CD14-positive monocyte (primary cell): ENCODE measurements around the gene ITGA3. TPM values are rescaled to one million over a fixed set of nuclear protein-coding genes. Genes with fewer than 3 reads are reported as not detected.
A peak's percentile ranks its signal among the peaks of the same experiment; 100 is the strongest.

Experiments used
- DNase-seq, 3 donors: peaks; one replicate each; pipeline ENCODE4 v3.0.0-alpha.2; 2011 to 2022
- H2AFZ ChIP-seq: 2 replicates; pipeline ENCODE4 v1.6.0; 2012; ENCODE audit warnings: mild to moderate bottlenecking, low read depth, low read length, inconsistent platforms; ENCODE audit not compliant: insufficient read depth, poor library complexity, severe bottlenecking
- H3K27ac ChIP-seq, 2 donors: 1 replicate in 1 of 2; 2 replicates in 1 of 2; pipeline ENCODE4 v1.5.1; 2012 to 2013; ENCODE audit warnings: low read length in 2 of 2, control low read depth in 1 of 2, inconsistent platforms in 1 of 2, low read depth in 1 of 2, mild to moderate bottlenecking in 1 of 2
- H3K27me3 ChIP-seq, 2 donors: one replicate each; pipeline versions ENCODE4 v1.6.0 to v1.6.1; 2011 to 2013; ENCODE audit warnings: low read length in 2 of 2; ENCODE audit not compliant: control insufficient read depth in 2 of 2, insufficient read depth in 2 of 2
- H3K36me3 ChIP-seq, 2 donors: replicated peaks in 1 of 2; 1 replicate in 1 of 2; 2 replicates in 1 of 2; pipeline versions ENCODE4 v1.5.1 to v1.6.1; 2012 to 2013; ENCODE audit warnings: low read length in 2 of 2, control low read depth in 1 of 2, inconsistent platforms in 1 of 2, mild to moderate bottlenecking in 1 of 2; ENCODE audit not compliant: insufficient read depth in 2 of 2, control insufficient read depth in 1 of 2
- H3K4me1 ChIP-seq, 2 donors: 1 replicate in 1 of 2; 2 replicates in 1 of 2; pipeline versions ENCODE4 v1.5.1 to v1.6.1; 2012 to 2013; ENCODE audit warnings: low read length in 2 of 2, control low read depth in 1 of 2, inconsistent platforms in 1 of 2, mild to moderate bottlenecking in 1 of 2, moderate library complexity in 1 of 2; ENCODE audit not compliant: insufficient read depth in 2 of 2, control insufficient read depth in 1 of 2
- H3K4me2 ChIP-seq: replicated peaks from 2 replicates; pipeline ENCODE3; 2012; ENCODE audit warnings: low read length, moderate library complexity, mild to moderate bottlenecking; ENCODE audit not compliant: poor library complexity, severe bottlenecking; ENCODE audit errors: extremely low read depth
- H3K4me3 ChIP-seq, 3 experiments: fragments of 200-600 bp in 1 of 3; sonication (generic) in 1 of 3; replicated peaks in 1 of 3; 1 replicate in 2 of 3; 2 replicates in 1 of 3; pipeline ENCODE4 v1.5.1; 2011 to 2013; ENCODE audit warnings: low read length in 3 of 3, mild to moderate bottlenecking in 3 of 3, control low read depth in 2 of 3, low read depth in 2 of 3, inconsistent platforms in 1 of 3, moderate library complexity in 1 of 3
- H3K79me2 ChIP-seq: 2 replicates; pipeline ENCODE4 v1.6.0; 2012; ENCODE audit warnings: mild to moderate bottlenecking, control low read depth, inconsistent platforms, low read length, moderate library complexity; ENCODE audit not compliant: insufficient read depth
- H3K9ac ChIP-seq: 2 replicates; pipeline ENCODE4 v1.6.0; 2017; ENCODE audit warnings: low read length, mild to moderate bottlenecking; ENCODE audit not compliant: insufficient read depth, poor library complexity, severe bottlenecking
- H3K9me3 ChIP-seq, 2 donors: replicated peaks in 1 of 2; 1 replicate in 1 of 2; 2 replicates in 1 of 2; pipeline versions ENCODE4 v1.5.1 to v1.6.1; 2012 to 2013; ENCODE audit warnings: low read length in 2 of 2, control low read depth in 1 of 2; ENCODE audit not compliant: control insufficient read depth in 1 of 2, insufficient read depth in 1 of 2
- H4K20me1 ChIP-seq: 2 replicates; pipeline ENCODE4 v1.6.0; 2012; ENCODE audit warnings: mild to moderate bottlenecking, low read length, control low read depth, moderate library complexity; ENCODE audit not compliant: insufficient read depth
- H3K27ac Mint-ChIP-seq, 7 donors: one replicate each; pipeline ENCODE4 v1.8.0; 2020; ENCODE audit warnings: mild to moderate bottlenecking in 7 of 7, mixed read lengths in 7 of 7, moderate library complexity in 6 of 7, inconsistent platforms in 2 of 7
- H3K27me3 Mint-ChIP-seq, 3 donors: one replicate each; pipeline ENCODE4 v1.8.0; 2021 to 2022; ENCODE audit warnings: low read depth in 3 of 3, mild to moderate bottlenecking in 3 of 3, mixed read lengths in 3 of 3, moderate library complexity in 3 of 3, inconsistent platforms in 1 of 3
- H3K36me3 Mint-ChIP-seq, 2 donors: one replicate each; pipeline ENCODE4 v1.8.0; 2020; ENCODE audit warnings: mixed read lengths in 2 of 2, inconsistent platforms in 1 of 2, mild to moderate bottlenecking in 1 of 2
- H3K4me1 Mint-ChIP-seq: one replicate; pipeline ENCODE4 v1.8.0; 2020; ENCODE audit warnings: mild to moderate bottlenecking, mixed read lengths
- H3K4me3 Mint-ChIP-seq, 2 donors: one replicate each; pipeline ENCODE4 v1.8.0; 2020; ENCODE audit warnings: mild to moderate bottlenecking in 2 of 2, mixed read lengths in 2 of 2, moderate library complexity in 1 of 2
- H3K9me3 Mint-ChIP-seq, 7 donors: one replicate each; pipeline ENCODE4 v1.8.0; 2020 to 2022; ENCODE audit warnings: mixed read lengths in 7 of 7, mild to moderate bottlenecking in 6 of 7, moderate library complexity in 6 of 7, inconsistent platforms in 2 of 7
- WGBS: methylation state at CpG from one replicate; pipeline ENCODE4 v1.1.5; 2013; ENCODE audit warnings: missing lambda C conversion rate; ENCODE audit not compliant: insufficient coverage; 5-methylcytosine and 5-hydroxymethylcytosine counted together
- intact Hi-C, 2 donors: fragments of 100-400 bp; cut with micrococcal nuclease; formaldehyde crosslinking; loops; one replicate each; pipeline versions ENCODE4 v1.15.0 to v1.15.1; 2023
- polyA plus RNA-seq, 3 donors: library from polyadenylated mRNA; depleted of rRNA in 1 of 3; unstranded in 2 of 3; stranded (reverse) in 1 of 3; fragments of 300-500 nt in 2 of 3; fragments of >200 nt in 1 of 3; fragmentation: Illumina TruSeq in 2 of 3; gene quantifications; 1 replicate in 2 of 3; 2 replicates in 1 of 3; pipeline ENCODE4 v1.2.3, GENCODE V29; 2012 to 2021
- TF ChIP-seq, protein P1 (sequence below): fragments of 200-600 bp; IDR thresholded peaks from one replicate; pipeline ENCODE4 v1.8.0; 2022; ENCODE audit warnings: antibody characterized with exemption, mild to moderate bottlenecking

Gene ITGA3
- polyA plus RNA-seq, 3 donors = 0.31 to 0.36 TPM; not detected in 1

DNA sequence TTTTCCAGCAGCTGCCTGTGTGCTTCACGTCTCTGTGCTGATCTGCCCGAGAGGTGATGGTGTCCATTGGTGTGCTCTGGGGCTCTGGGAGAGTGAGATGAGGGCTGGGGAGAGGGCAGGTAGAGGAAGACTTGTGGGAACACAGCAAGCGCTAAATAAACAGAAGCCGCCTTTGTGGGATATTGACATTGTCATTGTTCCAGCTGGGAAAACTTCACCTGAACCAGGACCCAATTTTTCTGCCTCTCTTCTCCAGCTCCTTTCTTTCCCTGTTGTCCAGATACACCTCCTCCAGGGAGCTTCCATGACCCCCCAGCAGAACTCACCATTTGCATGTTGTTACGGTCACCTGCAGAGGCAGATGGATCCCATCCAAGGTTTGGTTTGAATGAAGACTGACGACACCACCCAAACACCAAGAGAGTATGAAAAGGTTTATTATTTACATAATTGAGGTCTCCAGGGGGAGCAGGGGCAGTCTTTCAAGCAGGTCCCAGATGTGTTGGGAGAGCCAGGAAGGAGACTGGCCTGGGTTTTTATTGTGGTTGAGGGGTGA is 3.6 kb upstream of the ITGA3 start:
- WGBS = 100% methylated on average over 3 of the region's 6 CpGs
- H4K20me1 ChIP-seq = no peaks in the 10 kb centered on the region

DNA sequence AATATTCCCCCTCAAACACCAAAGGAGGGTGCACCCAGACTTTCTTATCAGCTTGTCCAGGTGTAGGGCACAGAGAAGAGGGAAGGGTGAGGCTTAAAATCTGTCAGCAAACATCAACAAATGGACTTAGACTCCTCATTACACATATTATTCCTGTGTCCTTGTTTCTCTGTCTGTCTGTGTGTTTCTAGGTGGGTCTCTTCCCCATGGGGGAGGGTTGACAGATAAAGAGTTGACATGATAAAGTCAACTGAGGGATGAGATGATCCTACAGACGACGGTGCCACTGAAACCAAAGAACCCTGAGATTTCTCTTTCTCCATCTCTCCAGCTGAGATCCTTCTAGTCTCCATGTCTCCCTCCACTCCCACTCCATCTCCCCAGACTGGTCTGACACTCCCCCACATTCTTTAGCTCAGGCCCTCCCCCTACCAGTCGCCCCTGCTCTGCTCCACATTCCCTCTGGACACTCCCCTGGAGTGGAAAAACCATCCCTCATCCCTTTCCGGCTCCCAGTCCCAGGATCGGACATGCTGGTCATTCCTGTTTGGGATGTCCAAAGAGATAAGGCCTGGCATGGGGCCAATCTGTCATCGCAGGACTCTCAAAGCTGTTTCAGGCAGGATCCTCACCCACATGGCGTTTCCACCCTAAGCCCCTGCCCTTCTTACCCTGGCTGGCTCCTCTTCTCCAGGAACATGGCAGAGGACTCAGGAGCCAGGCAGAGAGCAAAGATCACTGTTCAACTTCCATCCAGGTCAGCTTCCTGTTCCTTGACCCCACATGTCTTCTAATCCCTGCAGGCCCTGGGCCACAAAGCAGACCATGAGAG is 2.9 kb upstream of the ITGA3 start:
- H3K27ac Mint-ChIP-seq = no peak overlapping the region

More for the DNA sequence above, 3.6 kb upstream of the ITGA3 start:
- Mint-ChIP-seq H3K4me3 (peak overlapping the region in 1 of 2 donors; percentile 13), H3K27ac (no peak overlapping the region), H3K4me1 (peaks cover 26% of the 10 kb centered on the region), H3K9me3 (peaks cover 0 to 16% (median 5%) of the 10 kb centered on the region in 7 donors), H3K36me3 (peaks cover 0 to 2% of the 10 kb centered on the region in 2 donors), H3K27me3 (peaks cover 44 to 60% (median 49%) of the 10 kb centered on the region in 3 donors)
- Histone ChIP-seq H3K27me3 (peaks cover 29 to 38% of the 10 kb centered on the region in 2 donors), H3K79me2 (no peaks in the 10 kb centered on the region), H3K9ac (no peak overlapping the region), H3K36me3 (no peaks in the 10 kb centered on the region), H3K4me3 (no peak overlapping the region), H3K27ac (no peak overlapping the region), H3K9me3 (peaks cover 0 to 5% of the 10 kb centered on the region in 2 donors), H3K4me2 (no peak overlapping the region), H2AFZ (no peak overlapping the region), H3K4me1 (peaks cover 14 to 22% of the 10 kb centered on the region in 2 donors)
- TF ChIP-seq, protein P1, sequence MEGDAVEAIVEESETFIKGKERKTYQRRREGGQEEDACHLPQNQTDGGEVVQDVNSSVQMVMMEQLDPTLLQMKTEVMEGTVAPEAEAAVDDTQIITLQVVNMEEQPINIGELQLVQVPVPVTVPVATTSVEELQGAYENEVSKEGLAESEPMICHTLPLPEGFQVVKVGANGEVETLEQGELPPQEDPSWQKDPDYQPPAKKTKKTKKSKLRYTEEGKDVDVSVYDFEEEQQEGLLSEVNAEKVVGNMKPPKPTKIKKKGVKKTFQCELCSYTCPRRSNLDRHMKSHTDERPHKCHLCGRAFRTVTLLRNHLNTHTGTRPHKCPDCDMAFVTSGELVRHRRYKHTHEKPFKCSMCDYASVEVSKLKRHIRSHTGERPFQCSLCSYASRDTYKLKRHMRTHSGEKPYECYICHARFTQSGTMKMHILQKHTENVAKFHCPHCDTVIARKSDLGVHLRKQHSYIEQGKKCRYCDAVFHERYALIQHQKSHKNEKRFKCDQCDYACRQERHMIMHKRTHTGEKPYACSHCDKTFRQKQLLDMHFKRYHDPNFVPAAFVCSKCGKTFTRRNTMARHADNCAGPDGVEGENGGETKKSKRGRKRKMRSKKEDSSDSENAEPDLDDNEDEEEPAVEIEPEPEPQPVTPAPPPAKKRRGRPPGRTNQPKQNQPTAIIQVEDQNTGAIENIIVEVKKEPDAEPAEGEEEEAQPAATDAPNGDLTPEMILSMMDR = no peak
- no peak for DNase-seq
- intact Hi-C loops = no loop called here

More for the DNA sequence above, 2.9 kb upstream of the ITGA3 start:
- peaks cover 21% of the 10 kb centered on the region for H3K4me1 Mint-ChIP-seq
- no peak overlapping the region for H3K9ac ChIP-seq
- H3K27me3 Mint-ChIP-seq = peaks cover 52 to 67% (median 56%) of the 10 kb centered on the region in 3 donors
- intact Hi-C loops = no loop called here
- TF ChIP-seq, protein P1 = no peak
- no peaks in the 10 kb centered on the region for H3K79me2 ChIP-seq
- H4K20me1 ChIP-seq = no peaks in the 10 kb centered on the region
- peaks cover 14 to 22% of the 10 kb centered on the region in 2 donors for H3K4me1 ChIP-seq
- peaks cover 0 to 6% of the 10 kb centered on the region in 2 donors for H3K36me3 Mint-ChIP-seq
- no peaks in the 10 kb centered on the region for H3K36me3 ChIP-seq
- no peak overlapping the region for H2AFZ ChIP-seq
- H3K27ac ChIP-seq = no peak overlapping the region
- peaks cover 32 to 45% of the 10 kb centered on the region in 2 donors for H3K27me3 ChIP-seq
- H3K4me3 ChIP-seq = no peak overlapping the region
- no peak for DNase-seq
- H3K4me3 Mint-ChIP-seq = peak overlapping the region in 1 of 2 donors; percentile 13
- no peak overlapping the region for H3K4me2 ChIP-seq
- peaks cover 0 to 6% of the 10 kb centered on the region in 2 donors for H3K9me3 ChIP-seq
- peaks cover 0 to 18% (median 5%) of the 10 kb centered on the region in 7 donors for H3K9me3 Mint-ChIP-seq
- 89% methylated on average over 5 of the region's 7 CpGs for WGBS
